Activated CD8-positive, alpha-beta memory T cell treated with anti-CD3 and anti-CD28 coated beads, Interleukin-2, amount 50 U/mL, for 24 hours (primary cell): ENCODE measurements around the gene MAGEA2.
"Not testable (repeated sequence)": the region's sequence is repeated elsewhere in the genome, so short reads cannot be mapped to it uniquely, and the experiment has no call there.

Experiments used
- DNase-seq: peaks from one replicate; pipeline ENCODE4 v3.0.0-alpha.2; 2020; ENCODE audit errors: extremely low read depth

MAGEA2 gene

GRCh38 chrX:152753686-152754650 lies at the start of gene MAGEA2:
Gene MAGEA2, minus strand, starts transcription at chrX:152753842. Its CDS starts 2,479 bp downstream, at chrX:152751363.
- not testable (repeated sequence) for DNase-seq

DNA sequence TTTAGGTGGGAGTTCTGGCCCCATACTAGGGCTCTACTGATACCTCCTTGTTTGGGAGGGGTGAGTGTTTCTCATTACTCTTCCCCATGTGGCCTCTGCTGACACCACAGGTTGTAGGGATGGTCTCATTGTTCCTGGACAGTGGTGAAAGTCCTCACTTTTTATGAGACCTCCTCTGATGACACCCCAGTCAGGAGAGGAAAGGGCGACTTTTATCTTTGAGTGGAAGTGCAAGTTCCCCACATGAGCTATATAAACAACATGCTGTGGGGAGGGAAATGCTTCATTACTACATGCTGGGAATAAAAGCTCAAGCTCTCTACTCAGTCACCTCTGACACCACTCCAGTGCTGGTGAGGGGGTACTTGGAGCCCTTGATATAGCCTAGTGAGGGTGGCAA lies 45.3 kb upstream of the MAGEA2 start:
- no peak for DNase-seq

DNA sequence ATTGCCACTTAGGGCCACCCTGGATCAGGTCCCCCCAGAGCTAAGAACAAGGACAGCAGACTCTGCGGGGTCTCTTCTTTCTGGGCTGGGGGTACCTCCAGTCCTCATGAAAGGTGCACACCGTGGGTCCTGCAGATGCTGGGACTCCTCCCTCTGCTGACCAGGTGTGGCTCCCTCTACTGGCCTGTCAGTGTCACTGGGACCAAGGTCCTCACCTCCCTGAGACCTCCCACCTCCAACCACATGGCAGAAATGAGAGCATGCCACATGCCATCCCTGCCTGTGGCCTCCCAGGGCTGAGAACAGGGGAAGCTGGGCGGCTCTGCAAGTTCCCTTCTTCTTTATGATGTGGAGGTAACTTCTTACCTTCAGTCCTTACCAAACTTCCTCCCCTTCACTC lies 33.4 kb upstream of the MAGEA2 start:
- DNase-seq = not testable (repeated sequence)

DNA sequence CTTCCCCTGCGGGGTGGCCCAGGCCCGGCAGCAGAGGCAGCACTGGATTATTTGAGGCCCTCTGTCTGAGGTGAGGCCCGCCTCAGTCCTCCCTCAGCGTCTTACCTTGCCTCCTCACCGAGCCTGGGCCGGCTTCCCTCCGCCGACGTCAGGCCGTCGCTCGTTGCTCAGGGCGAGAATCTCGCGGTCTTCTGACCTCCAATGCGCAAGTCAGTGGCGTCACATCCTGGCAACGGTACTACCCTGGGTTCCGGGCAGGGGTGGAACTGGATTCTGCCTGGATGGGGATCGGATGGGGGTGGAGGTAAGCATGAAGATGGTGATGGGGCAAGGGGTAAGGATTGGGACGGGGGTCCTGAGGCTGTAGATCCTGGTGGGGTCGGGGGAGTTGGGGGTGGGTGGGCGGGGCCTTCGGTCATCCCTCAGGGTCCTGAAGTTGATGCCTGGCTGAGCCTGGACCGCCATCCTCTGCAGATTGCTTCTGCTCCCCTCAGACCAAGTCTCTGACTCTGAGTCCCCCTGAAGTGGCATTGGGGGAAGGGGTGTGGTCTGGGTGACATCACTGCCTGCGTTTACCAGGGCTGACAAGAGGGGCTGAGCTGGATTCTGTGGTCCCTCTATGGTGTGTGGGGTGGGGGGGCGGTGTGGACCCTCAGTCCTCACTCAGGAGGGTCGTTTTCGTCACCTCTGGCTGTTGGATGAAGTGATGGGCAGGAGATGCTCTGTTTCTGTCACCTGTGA lies 16.1 kb upstream of the MAGEA2 start, which contains the start of gene MAGEA6:
Gene MAGEA6, minus strand, starts transcription at position 141 of the 741 bp plus-strand sequence. CDS start 2,039 bp downstream, outside the sequence.
- DNase-seq = not testable (repeated sequence)

- DNase-seq = not testable (repeated sequence)
Measured at GRCh38 chrX:152766562-152766961, 12.9 kb upstream of the MAGEA2 start.

GRCh38 chrX:152761582-152761981 lies 7.9 kb upstream of the MAGEA2 start:
- DNase-seq = not testable (repeated sequence)

DNA sequence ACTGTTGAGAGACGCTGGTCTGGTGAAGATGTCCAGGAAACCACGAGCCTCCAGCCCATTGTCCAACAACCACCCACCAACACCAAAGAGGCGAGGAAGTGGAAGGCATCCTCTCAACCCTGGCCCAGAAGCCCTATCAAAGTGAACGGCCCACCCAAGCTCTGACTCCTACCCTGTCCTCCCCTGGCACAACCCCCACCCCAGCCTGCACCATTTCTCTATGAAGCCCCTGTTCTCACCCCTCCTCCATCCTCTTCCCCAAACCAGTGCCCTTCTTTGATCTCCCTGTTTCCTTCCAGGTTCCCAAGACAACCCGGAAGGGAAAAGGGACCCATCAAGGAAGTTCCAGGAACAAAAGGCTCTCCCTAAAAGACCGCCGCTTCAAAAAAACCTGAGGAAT lies 5.9 kb upstream of the MAGEA2 start:
- DNase-seq = not testable (repeated sequence)

DNA sequence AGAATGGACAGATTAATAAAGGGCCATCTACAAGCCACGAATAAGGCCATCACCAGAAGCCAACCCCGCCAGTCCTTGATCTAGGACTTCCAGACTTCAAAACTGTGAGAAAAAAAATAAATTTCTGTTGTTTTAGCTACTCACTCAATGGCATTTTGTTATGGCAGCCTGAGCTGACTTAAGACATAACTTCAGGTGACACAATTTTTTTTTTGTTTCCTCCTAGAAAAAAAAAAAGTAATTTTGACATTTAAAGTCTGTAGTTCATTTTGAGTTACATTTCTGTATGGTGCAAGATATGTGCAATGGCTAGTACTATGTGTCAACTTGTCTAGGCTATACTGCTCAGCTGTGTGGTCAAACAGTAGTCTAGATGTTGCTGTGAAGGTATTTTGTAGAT lies 5.3 kb upstream of the MAGEA2 start, which contains the start of gene CSAG3:
Gene CSAG3, plus strand, starts transcription at position 301 of the 400 bp plus-strand sequence.
- not testable (repeated sequence) for DNase-seq

DNA sequence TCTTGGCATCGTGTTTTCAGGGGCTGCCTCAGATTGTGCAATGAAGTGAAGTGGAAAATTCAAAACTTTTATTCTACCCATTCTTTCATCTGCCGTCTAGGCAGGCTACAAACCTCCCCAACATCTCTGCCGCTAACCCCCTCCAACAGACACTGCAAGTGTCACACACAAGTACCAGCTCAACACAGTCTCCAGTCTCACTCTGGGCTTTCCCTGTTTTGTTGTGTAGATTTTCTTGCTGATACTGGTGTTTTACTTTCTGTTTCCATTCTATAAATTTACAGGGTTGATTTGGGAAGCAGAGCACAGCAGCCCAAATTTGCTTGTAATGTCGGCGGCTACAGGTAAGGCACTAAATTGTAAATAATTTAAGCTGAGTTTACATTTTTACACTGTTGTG lies 1.2 kb upstream of the MAGEA2 start:
- not testable (repeated sequence) for DNase-seq

DNA sequence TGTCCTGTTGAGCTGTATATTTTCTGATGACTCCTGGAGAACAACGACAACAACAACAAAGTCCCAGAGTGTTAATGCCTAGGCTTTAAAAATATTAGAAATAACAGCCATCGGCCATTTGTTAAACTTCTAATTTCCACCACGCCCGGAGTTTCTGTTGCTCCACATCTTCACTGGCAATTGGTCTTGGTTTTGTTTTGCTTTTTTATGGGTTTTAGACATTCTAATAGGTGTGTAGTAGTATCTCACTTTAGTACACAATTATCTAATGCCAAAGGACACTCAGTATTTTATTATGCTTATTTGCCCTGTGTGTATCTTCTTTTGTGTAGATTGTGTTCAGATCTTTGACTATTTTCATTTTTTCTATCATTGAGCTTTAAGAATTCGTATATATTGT lies 15.1 kb downstream of the MAGEA2 start:
- DNase-seq = no peak

DNA sequence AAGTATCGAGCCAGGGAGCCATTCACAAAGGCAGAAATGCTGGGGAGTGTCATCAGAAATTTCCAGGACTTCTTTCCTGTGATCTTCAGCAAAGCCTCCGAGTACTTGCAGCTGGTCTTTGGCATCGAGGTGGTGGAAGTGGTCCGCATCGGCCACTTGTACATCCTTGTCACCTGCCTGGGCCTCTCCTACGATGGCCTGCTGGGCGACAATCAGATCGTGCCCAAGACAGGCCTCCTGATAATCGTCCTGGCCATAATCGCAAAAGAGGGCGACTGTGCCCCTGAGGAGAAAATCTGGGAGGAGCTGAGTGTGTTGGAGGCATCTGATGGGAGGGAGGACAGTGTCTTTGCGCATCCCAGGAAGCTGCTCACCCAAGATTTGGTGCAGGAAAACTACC lies 17.1 kb downstream of the MAGEA2 start:
- DNase-seq = not testable (repeated sequence)

DNA sequence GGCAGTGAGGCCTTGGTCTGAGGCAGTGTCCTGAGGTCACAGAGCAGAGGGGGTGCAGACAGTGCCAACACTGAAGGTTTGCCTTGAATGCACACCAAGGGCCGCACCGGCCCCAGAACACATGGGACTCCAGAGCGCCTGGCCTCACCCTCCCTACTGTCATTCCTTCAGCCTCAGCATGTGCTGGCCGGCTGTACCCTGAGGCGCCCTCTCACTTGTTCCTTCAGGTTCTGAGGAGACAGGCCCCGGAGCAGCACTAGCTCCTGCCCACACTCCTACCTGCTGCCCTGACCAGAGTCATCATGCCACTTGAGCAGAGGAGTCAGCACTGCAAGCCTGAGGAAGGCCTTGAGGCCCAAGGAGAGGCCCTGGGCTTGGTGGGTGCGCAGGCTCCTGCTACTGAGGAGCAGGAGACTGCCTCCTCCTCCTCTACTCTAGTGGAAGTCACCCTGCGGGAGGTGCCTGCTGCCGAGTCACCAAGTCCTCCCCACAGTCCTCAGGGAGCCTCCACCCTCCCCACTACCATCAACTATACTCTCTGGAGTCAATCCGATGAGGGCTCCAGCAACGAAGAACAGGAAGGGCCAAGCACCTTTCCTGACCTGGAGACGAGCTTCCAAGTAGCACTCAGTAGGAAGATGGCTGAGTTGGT lies 17.7 kb downstream of the MAGEA2 start:
- no peak for DNase-seq

DNA sequence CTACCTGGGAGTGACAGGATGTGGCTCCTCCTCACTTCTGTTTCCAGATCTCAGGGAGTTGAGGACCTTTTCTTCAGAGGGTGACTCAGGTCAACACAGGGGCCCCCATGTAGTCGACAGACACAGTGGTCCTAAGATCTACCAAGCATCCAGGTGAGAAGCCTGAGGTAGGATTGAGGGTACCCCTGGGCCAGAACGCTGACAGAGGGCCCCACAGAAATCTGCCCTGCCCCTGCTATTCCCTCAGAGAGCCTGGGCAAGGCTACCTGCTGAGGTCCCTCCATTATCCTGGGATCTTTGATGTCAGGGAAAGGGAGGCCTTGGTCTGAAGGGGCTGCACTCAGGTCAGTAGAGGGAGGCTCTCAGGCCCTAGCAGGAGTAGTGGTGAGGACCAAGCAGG lies 18.5 kb downstream of the MAGEA2 start:
- DNase-seq = no peak

- not testable (repeated sequence) for DNase-seq
Measured at GRCh38 chrX:152734143-152734858, 19.3 kb downstream of the MAGEA2 start.

DNA sequence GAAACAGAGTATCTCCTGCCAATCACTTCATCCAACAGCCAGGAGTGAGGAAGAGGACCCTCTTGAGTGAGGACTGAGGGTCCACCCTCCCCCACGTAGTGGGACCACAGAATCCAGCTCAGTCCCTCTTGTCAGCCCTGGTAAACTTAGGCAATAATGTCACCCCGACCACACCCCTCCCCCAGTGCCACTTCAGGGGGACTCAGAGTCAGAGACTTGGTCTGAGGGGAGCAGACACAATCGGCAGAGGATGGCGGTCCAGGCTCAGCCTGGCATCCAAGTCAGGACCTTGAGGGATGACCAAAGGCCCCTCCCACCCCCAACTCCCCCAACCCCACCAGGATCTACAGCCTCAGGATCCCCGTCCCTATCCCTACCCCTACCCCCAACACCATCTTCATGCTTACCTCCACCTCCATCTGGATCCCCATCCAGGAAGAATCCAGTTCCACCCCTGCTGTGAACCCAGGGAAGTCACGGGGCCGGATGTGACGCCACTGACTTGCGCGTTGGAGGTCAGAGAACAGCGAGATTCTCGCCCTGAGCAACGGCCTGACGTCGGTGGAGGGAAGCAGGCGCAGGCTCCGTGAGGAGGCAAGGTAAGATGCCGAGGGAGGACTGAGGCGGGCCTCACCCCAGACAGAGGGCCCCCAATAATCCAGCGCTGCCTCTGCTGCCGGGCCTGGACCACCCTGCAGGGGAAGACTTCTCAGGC lies 20.2 kb downstream of the MAGEA2 start, which contains the start of the genes CSAG1 and MAGEA12:
Gene CSAG1, minus strand, starts transcription at position 461 of the 715 bp plus-strand sequence. CDS start 1,261 bp downstream, outside the sequence.
Gene MAGEA12, plus strand, starts transcription at position 497 of the 715 bp plus-strand sequence. CDS start 2,405 bp downstream, outside the sequence.
- DNase-seq = no peak

- DNase-seq = no peak
Measured at GRCh38 chrX:152725409-152725808, 28.2 kb downstream of the MAGEA2 start.

DNA sequence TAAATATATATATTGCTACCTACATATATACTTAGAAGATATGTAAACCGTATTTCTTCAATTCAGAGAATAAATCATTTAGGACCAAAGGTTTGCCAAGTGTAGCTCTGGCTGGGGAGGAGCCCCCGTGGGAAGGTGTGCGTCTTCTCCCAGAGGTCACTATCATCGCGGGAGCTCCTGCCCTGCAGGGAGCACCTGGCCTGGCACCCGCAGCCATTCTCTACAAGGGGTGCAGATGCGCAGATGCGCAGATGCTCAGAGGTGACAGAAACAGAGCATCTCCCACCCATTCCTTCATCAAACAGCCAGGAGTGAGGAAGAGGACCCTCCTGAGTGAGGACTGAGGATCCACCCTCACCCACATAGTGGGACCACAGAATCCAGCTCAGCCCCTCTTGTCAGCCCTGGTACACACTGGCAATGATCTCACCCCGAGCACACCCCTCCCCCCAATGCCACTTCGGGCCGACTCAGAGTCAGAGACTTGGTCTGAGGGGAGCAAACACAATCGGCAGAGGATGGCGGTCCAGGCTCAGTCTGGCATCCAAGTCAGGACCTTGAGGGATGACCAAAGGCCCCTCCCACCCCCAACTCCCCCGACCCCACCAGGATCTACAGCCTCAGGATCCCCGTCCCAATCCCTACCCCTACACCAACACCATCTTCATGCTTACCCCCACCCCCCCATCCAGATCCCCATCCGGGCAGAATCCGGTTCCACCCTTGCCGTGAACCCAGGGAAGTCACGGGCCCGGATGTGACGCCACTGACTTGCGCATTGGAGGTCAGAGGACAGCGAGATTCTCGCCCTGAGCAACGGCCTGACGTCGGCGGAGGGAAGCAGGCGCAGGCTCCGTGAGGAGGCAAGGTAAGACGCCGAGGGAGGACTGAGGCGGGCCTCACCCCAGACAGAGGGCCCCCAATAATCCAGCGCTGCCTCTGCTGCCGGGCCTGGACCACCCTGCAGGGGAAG lies 39.5 kb downstream of the MAGEA2 start, which contains the start of gene MAGEA2B:
Gene MAGEA2B, plus strand, starts transcription at position 814 of the 973 bp plus-strand sequence. CDS start 2,479 bp downstream, outside the sequence.
- DNase-seq = not testable (repeated sequence)

DNA sequence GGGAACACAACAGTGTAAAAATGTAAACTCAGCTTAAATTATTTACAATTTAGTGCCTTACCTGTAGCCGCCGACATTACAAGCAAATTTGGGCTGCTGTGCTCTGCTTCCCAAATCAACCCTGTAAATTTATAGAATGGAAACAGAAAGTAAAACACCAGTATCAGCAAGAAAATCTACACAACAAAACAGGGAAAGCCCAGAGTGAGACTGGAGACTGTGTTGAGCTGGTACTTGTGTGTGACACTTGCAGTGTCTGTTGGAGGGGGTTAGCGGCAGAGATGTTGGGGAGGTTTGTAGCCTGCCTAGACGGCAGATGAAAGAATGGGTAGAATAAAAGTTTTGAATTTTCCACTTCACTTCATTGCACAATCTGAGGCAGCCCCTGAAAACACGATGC lies 40.4 kb downstream of the MAGEA2 start:
- not testable (repeated sequence) for DNase-seq

DNA sequence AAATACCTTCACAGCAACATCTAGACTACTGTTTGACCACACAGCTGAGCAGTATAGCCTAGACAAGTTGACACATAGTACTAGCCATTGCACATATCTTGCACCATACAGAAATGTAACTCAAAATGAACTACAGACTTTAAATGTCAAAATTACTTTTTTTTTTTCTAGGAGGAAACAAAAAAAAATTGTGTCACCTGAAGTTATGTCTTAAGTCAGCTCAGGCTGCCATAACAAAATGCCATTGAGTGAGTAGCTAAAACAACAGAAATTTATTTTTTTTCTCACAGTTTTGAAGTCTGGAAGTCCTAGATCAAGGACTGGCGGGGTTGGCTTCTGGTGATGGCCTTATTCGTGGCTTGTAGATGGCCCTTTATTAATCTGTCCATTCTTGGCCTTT lies 44.5 kb downstream of the MAGEA2 start, which contains the start of gene CSAG2:
Gene CSAG2, minus strand, starts transcription at position 101 of the 400 bp plus-strand sequence. CDS start 161 bp downstream, outside the sequence.
- not testable (repeated sequence) for DNase-seq
